NB4 (cell line): ENCODE results near the gene ACE.
A peak's percentile ranks its signal among the peaks of the same experiment; 100 is the strongest.

Experiments
- DNase-seq: peaks from one replicate; pipeline ENCODE4 v3.0.0; 2010; ENCODE audit warnings: low read depth
- H3K4me3 ChIP-seq: one replicate; pipeline ENCODE4 v1.5.1; 2011; ENCODE audit warnings: mild to moderate bottlenecking, low read depth, low read length, moderate library complexity
- MYC ChIP-seq: IDR thresholded peaks from 2 replicates; pipeline ENCODE4 v1.6.1; 2011; ENCODE audit warnings: low read depth, low read length
- POLR2A ChIP-seq: IDR thresholded peaks from 2 replicates; pipeline ENCODE4 v1.6.1; 2011; ENCODE audit warnings: mild to moderate bottlenecking; ENCODE audit not compliant: insufficient read length; ENCODE audit errors: extremely low read depth
- TF ChIP-seq, protein P1 (sequence below): IDR thresholded peaks from 2 replicates; pipeline ENCODE4 v1.6.1; 2011; ENCODE audit warnings: low read depth, low read length
- TF ChIP-seq, protein P2 (sequence below): IDR thresholded peaks from one replicate; pipeline ENCODE4 v1.5.1; 2012; ENCODE audit warnings: low read depth, low read length

ACE gene

DNA sequence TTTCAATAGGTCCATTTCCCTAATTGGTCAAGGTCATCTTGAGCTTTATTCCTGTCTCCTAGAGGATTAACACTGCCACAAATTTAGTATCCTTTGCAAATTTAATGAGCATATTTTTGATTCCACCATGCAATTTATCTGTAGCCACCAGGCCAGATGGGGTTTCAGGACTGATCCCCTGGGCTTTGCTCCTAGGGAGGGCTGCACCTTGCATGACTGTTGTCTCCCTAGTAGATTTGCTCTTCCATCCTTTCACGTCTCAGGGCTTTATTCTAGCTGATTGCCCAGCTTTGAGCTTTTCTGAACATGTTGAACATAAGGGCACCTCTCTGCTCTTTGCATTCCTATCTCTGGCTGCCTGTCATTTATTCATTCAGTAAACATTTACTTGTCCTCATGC lies 38.6 kb downstream of the ACE start:
- H3K4me3 ChIP-seq: no peak overlapping the region
- TF ChIP-seq POLR2A: no peak
- TF ChIP-seq MYC: no peak
- TF ChIP-seq, protein P1, sequence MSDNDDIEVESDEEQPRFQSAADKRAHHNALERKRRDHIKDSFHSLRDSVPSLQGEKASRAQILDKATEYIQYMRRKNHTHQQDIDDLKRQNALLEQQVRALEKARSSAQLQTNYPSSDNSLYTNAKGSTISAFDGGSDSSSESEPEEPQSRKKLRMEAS: no peak
- TF ChIP-seq, protein P2, sequence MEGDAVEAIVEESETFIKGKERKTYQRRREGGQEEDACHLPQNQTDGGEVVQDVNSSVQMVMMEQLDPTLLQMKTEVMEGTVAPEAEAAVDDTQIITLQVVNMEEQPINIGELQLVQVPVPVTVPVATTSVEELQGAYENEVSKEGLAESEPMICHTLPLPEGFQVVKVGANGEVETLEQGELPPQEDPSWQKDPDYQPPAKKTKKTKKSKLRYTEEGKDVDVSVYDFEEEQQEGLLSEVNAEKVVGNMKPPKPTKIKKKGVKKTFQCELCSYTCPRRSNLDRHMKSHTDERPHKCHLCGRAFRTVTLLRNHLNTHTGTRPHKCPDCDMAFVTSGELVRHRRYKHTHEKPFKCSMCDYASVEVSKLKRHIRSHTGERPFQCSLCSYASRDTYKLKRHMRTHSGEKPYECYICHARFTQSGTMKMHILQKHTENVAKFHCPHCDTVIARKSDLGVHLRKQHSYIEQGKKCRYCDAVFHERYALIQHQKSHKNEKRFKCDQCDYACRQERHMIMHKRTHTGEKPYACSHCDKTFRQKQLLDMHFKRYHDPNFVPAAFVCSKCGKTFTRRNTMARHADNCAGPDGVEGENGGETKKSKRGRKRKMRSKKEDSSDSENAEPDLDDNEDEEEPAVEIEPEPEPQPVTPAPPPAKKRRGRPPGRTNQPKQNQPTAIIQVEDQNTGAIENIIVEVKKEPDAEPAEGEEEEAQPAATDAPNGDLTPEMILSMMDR: no peak
- no peak for DNase-seq

DNA sequence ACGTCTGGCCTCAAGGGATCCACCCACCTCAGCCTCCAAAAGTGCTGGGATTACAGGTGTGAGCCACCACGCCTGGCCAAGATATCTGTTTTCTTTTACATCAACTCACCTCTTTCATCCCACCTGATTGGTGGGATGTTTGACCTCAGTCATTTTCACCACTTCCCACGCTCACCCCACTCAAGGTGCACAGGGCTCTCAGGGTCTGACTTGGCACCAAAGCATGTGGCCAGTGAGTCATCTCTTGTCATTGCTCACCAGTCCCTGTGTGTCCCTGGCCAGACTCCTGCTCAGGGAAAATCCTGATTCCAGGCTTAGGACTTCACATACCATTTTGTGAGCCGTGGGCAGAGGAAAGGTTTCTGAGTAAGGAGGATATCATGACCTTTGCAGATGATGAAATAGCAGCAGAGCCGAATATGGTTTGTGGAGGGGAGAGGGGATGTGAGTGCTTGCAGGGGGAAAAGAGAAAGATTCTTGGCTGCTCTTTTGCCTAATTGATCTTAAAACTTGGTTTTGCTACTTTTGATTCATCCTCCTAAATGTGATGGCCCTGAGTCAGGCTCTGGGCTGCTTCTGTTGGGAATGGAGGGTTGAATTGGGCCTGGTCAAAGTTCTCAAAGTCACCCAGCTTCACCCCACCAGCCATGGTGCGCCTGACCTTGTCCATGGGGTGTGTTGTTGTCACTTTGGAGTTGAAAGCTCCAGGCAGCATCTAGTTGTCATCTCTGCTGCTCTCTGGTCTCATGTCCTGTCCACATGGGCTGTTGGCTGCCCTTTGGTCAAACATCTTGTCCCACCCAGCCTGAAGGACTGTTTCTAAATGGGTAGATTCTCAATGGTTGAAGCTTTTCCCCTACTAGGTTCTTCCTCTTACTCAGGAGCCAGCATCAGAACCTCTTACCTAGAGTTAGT lies 40.3 kb downstream of the ACE start:
- TF ChIP-seq, protein P1: no peak
- TF ChIP-seq POLR2A (no peak), MYC (no peak)
- TF ChIP-seq, protein P2: no peak
- no peak overlapping the region for H3K4me3 ChIP-seq
- DNase-seq: peak; percentile 9

DNA sequence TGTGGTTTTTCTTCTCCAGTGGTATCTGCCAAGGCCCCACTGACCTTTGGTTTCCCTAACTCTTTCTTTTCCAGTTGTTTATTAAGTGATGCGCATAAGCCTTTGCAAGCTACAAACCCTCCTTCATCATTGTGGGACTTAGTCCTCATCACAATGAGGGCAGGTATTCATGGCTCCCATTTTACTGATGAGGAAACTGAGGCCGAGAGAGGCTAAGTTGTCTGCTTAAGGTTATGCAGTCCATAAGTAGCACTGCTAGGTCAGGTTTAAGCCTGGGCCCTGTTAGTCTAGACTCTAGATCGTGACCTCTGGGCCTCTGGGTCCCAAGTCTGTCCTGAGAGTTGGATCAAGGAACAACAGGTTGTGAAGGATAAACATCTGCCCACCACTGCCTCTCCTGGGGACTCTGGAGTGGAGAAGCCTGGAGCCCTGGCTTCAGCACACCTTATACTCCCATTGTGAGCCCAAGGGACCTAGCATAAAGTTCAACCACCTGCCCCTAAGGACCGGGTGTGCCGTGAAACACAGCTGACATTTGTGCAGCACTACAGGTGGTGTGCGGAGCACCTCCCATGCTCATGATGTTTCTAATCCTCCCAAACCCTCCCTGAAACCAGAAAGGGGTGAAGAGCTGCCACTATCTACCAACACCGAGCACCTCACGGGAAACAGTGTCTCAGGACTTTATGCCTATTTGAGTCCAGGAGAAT lies 41.1 kb downstream of the ACE start:
- DNase-seq: no peak
- TF ChIP-seq MYC (no peak), POLR2A (no peak)
- TF ChIP-seq, protein P1: no peak
- TF ChIP-seq, protein P2: no peak
- no peak overlapping the region for H3K4me3 ChIP-seq

DNA sequence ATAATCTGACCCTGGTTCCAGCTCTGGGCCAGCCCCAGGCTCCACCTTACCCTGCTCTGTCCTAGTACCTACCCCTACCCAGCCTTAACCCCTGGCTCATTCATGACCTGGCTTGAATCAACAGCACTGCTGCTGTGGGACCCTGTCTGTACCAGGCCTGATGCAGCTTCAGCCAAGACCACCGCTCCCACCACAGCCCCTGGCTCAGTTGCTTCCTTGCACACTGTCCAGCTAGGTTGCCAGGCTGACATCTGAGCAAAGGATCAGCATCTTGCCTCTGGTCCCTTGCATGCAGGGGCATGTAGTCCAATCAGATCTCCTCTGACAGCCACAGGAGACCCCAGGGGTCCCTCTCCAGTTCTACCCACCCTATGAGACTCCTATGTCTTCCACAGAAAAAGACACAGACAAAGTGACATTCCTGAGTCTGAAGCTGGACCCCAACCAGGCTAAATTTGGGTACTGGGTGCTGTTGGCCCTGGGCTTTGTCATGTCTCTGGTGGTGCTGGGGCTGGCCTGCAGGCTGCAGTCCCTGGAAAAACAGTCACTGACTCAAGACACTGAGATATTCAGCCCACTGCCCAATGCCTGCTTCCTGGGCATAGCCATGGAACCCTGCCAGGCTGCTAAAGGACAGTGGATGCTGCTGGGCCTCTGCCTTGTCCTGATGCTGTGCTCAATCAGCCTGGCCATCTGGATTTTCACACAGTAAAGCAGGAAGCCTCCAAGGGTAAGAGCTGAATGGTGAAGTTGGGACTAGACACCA lies 42.4 kb downstream of the ACE start:
- TF ChIP-seq, protein P1: no peak
- H3K4me3 ChIP-seq: no peak overlapping the region
- no peak for DNase-seq

DNA sequence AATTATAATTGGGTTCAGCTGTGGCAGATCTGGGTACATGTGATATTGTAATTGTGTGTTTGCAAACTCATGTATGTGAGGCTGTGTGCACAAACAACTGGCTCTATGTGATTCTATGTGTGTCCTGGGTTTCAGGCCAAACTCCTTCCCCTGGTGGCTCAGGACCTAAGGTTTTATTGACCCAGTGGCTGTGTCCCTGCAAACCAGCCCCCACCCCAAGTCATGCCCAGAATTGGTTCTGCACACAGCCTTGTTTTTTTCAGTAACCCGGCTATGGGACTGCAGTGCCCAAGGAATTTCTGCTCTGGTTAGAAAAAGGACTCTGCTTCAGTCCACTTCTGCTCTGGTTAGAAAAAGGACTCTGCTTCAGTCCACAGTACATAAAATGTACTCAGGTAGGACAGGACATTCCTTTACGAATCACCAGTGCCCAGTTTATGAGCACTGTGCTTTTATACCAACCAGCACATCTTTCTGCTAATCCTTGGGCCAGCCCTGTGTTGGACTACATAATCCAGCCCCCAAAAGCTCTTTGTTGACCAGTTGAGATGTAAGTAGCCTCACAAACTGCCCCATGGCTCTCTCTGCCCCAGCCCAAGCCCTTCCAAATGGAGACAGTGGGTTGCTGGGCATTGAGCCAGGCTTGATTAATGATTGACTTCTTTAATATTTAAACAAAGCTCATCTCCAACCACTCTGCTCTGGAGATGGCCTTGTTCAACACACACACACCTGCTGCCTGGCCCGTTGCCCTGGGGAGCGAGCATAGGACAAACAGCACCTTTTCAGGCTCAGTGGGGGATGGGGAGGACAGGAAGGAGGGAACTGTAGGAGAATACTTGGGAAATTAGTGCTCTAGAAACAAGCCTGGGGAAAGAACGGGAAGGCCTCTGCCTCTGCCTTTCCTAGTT lies 43.4 kb downstream of the ACE start:
- TF ChIP-seq, protein P2: no peak
- TF ChIP-seq MYC (no peak), POLR2A (no peak)
- TF ChIP-seq, protein P1: no peak
- DNase-seq: no peak
- H3K4me3 ChIP-seq: no peak overlapping the region
